Frontal cortex (tissue), 4 donors: ENCODE measurements around the gene DCUN1D3. TPM values are rescaled to one million over a fixed set of nuclear protein-coding genes. Genes with fewer than 3 reads are reported as not detected.
"Not testable (repeated sequence)": the region's sequence is repeated elsewhere in the genome, so short reads cannot be mapped to it uniquely, and the experiment has no call there.

Experiments used
- DNase-seq, 2 donors: peaks; one replicate each; pipeline ENCODE4 v3.0.0; 2012; ENCODE audit warnings: low spot score in 2 of 2
- FAIRE-seq: peaks from 2 replicates; lab custom pipeline; 2012; peaks lifted over from hg19 to GRCh38; lab: Jason Lieb, UNC
- total RNA-seq: library from RNA; depleted of rRNA; stranded (reverse); fragments of >200 nt; gene quantifications from one replicate; pipeline ENCODE4 v1.2.3, GENCODE V29; 2014
- donor health status: control.
- donor health status: control.
- donor health status: control.

DCUN1D3 gene, protein sequence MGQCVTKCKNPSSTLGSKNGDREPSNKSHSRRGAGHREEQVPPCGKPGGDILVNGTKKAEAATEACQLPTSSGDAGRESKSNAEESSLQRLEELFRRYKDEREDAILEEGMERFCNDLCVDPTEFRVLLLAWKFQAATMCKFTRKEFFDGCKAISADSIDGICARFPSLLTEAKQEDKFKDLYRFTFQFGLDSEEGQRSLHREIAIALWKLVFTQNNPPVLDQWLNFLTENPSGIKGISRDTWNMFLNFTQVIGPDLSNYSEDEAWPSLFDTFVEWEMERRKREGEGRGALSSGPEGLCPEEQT
- total RNA-seq = 18.8 TPM

DNA sequence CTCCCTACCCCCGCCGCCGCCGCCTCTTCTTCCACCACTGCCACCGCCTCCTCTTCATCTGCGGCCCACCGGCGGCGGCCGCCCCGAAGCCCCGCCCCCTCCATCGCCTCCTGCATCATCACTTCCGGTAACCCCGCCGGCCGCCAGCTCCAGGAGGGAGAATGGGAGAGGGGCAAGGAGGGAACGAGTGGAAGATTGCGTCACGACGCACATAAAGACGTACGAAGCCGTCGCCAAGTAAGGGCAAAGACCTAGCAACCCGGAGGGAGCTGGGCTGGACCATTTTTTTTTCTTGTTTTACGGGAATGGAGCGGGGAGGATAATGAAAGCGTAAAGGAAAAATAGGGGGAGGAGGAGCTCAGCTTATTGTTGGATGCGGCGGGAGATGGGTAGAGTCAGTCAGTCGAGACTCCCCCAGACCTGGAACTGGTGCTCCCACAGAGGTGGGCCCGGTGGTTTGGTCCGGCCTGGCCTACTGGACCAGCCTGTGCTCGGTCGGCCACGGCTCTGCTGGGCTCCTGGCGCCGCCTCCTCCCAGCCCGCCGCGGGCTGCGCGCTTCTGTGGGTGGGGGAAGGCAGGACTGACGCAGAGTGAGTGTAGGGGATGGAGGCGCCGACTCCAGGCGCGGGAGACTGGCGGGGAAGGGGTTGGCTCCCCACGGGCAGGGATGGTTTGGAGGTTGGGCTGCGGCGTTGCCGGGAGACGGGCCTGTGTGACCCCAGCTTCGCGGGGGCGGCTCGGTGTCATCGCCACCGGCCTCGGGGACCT, at the start of gene DCUN1D3, which contains the start of gene LYRM1:
DCUN1D3 (minus strand) TSS at position 60 of the 769 bp plus-strand sequence. CDS start 37,820 bp downstream, outside the sequence.
LYRM1 (plus strand) TSS at position 473 of the 769 bp plus-strand sequence. CDS start 14,785 bp downstream, outside the sequence.
- FAIRE-seq = no peak
- peak; percentile 93 to 95 for DNase-seq

DNA sequence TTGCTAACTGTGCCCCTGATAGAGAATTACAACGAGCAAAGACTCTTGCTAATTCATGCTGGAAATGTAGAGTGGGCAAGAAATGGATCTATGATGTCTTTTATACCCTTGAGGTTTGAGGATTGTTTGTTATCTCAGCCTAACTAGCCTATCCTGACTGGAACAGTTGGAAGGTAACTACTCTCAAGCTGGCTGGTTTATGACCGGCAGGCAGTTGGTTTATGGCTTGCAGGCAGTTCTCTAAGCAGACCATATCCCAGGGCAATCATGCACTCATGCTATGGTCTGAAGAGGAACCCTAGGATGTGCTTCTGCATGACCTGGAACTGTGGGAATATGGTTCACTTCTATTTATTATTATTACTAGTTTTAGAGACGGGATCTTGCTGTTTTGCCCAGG, 49.5 kb upstream of the DCUN1D3 start:
- FAIRE-seq (no peak), DNase-seq (no peak)

DNA sequence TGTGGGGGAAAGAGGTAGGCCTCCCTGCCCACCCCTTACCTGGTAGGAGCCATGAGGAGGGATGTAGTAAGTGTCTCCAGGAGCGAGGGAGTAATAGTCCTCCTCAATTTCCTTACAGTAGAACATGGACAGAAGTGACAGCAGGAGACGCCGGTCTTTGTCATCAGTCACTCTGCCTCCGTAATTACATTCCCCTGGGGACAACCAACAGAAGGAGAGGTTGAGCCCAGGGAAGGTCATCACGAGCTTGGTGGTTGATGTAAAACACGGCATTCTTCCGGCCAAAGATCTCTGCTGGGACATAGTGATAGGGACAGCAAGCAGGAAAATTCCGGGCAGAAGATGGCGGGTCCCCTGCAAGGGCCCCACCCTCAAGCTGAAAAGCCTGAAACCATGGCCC, 48.3 kb upstream of the DCUN1D3 start:
- FAIRE-seq = no peak
- DNase-seq = no peak

DNA sequence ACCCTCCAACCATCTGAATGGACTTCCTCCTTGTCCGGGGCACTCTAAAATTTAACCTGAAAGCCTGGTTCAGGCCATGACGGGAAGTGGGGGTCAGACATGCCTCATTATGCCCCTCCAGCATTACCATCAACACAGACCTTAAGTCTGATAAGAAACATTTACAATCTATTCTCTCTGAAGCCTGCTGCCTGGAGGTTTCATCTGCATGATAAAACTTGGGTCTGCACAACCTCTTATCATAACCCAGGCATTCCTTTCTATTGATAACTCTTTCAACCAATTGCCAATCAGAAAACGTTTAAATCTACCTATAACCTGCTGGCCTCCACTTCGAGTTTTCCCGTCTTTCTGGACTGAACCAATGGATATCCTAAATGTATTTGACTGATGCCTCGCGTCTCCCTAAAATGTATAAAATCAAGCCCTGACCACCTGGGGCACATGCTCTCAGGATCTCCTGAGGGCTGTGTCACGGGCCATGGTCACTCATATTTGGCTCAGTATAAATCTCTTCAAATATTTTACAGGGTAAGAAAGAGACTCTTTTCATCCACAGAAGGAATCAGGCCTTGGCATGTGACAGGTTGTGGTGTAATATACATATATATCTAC, 46.0 kb upstream of the DCUN1D3 start:
- DNase-seq (no peak), FAIRE-seq (no peak)

DNA sequence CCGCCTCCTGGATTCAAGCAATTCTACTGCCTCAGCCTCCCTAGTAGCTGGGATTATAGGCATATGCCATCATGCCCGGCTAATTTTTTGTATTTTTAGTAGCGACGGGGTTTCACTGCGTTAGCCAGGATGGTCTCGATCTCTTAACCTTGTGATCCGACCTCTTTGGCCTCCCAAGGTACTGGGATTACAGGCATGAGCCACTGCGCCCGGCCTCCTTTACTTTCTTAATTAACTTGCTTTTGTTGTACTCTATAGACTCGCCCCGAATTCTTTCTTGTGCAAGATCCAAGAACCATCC, 45.4 kb upstream of the DCUN1D3 start:
- DNase-seq, FAIRE-seq: not testable (repeated sequence)

DNA sequence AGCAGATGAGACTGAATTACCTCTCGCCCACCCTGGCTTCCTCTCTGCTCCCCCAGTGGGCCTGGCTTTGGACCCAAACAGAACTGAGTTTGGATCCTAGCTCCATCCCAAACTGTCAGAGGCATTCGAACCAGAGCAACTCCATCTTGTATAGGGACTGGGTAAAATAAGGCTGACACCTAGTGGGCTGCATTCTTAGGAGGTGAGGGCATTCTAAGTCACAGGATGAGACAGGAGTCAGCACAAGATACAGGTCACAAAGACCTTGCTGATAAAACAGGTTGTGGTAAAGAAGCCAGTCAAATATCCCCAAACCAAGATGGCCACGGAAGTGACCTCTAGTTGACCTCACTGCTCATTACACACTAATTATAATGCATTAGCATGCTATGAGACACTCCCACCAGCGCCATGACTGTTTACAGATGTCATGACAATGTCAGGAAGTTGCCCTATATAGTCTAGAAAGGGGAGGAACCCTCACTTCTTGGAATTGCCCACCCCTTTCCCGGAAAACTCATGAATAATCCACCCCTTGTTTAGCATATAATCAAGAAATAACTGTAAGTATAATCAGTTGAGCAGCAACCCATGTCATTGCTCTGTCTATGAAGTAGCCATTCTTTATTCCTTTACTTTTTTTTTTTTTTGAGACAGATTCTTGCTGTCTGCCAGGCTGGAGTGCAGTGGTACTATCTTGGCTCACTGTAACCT, 44.9 kb upstream of the DCUN1D3 start:
- no peak for FAIRE-seq

DNA sequence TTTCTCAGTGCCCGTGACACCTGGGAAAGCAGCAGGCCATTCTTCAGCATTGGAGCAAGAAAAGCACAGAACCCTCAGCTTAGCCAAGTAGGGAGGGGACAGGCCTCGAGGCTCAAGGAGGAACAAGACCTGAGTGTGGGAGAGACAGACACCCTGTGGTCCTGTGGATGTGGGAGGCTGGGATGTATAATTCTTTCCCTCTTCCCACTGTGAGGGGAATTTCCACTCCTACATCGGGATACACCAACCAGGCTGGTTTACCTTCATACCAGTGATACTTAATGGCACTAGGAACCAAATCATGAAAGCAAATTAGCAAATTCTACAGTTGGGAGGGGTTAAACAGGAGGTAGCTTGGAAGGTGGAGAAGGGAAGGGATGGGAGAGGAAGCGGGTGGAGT, 42.1 kb upstream of the DCUN1D3 start:
- DNase-seq (no peak), FAIRE-seq (no peak)

More for the DNA sequence above, 44.9 kb upstream of the DCUN1D3 start:
- no peak for DNase-seq

DNA sequence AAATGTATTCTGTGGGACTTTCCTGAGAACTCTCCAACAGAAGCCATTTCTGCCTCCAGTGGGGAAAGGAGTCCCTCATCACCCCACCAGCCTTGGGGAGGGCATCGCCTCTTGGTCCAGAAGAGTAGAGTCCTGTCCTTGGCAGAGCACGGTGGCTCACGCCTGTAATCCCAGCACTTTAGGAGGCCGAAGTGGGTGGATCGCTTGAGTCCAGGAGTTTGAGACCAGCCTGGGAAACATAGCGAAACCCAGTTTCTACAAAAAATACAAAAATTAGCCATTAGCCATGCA, 41.4 kb upstream of the DCUN1D3 start:
- no peak for FAIRE-seq
- DNase-seq = no peak

DNA sequence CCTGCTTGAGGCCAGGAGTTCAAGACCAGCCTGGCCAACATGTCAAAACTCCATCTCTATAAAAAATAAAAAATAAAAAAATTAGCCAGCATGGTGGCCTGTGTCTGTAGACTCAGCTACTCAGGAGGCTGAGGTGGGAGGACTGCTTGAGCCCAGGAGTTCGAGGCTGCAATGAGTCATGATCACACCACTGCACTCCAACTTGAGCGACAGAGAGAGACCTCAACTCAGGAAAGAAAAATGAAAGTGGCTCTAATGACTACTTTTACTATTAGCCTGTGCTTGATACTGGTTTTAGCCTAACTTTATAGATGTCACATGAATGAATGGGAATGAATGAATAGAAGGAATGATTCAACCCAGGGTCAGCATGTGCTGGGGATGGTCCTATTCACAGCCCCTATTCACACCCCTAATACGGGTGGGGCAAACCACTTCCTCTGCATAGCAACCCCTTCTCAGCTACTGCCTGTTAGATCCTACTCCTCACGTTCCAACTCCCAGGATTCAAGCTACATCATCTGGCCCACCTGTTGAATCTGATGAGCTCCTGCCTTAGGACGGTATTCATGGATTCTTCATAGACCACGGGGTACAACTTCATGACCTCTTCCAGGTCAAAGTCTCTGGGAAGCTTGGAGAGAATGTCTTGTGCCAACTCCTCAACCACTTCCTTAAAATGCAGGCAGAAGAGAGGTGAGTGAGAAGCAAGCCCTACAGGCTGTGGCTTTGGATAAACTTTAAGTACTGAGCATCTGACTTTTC, 40.9 kb upstream of the DCUN1D3 start:
- DNase-seq = no peak
- FAIRE-seq = no peak

DNA sequence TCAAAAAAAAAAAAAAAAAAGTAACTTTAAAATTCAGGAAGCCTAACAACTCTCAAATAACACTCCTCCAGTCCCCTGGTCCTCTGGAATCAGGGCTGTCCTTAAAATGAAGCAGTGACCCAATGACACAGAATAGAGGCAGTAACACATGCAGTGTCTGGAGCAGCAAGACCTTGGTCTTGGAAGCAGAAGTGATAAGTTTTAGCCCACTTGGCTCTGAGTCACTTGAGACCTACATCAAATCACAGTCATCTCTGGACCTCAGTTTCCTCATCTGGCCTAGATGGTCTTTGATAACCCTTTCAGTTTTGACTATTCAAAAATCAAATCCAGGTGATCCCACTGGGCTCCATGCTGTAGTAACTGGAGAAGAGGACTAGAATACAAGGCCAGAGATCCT, 39.5 kb upstream of the DCUN1D3 start:
- FAIRE-seq = no peak
- DNase-seq = no peak

DNA sequence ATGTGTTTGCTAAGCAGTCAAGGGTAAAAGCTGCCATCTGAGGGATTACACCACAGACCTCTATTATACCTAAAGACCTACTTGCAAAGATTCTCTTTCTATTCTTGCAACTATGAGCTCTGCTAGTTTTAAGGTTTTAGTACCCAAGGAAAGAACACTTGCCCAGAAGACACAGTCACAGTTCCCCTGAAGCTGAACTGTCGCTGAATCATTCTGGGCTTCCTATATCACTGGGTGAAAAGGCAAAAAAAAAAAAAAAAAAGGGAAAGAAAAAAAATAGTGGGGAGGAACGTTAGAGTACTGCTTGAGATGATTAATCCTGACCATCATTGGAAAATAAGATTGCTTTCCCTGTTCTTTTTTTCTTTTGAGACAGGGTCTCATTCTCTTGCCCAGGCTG, 38.3 kb upstream of the DCUN1D3 start:
- no peak for DNase-seq
- FAIRE-seq = no peak

DNA sequence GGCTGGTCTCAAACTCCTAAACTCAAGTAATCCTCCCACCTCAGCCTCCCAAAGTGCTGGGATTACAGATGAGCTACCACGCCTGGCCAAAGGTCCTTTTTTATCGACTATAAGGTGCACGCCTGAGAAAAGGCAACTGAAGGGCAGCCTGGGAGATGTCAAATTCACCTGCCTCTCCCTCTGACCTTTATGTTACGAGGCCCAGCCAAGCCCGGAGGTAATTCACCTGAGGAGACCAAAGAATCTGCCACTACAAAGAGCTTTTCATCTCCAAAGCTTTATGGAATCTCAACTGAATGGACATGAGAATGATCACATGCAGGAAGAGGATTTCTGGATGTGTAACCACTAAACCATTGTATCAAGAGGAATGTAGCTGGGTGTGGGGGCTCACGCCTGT, 37.6 kb upstream of the DCUN1D3 start:
- FAIRE-seq = no peak
- no peak for DNase-seq

DNA sequence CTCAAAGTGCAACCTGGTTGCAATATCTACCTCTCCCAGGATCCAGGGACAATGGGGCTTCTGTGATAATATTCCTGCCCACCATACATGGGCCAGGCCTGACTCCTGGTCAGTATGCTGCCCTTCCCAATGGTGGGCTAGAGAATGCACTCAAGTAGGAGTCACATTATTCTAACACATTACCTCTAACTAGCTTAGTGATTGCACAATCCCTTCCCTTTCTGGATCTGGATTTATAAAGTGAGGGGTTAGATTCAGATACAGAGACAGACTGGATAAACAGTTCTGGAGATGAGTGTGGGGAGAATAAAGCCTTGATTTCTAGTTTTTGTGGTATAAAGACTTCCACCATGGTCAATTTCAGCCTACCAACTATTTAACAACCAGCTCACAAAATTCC, 33.4 kb upstream of the DCUN1D3 start:
- no peak for DNase-seq
- no peak for FAIRE-seq

DNA sequence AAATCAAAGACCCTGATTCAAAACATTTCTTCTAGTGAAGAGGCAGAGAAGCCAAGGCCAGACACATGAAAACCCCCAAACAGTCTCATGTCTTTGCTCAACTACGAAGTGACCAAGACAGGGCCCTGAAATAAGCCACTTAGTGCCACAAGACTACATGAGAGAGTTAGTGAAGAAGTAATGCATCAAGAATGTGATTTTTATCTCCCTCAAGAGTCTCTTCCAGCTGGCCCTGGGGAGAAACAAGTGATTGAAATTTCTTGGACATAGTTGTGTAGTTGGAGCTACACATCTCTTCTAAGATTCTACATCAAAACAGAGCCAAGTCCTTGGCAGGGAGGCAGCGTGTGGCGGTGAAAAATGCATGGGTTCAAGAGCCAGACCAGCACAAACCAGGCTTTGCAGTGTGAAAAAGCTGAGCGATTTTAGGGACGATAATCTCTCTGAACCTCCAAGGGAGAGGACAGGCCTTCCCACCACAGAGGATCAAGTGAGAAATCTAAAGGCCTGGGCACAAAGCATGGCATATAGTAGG, 31.0 kb upstream of the DCUN1D3 start:
- DNase-seq (no peak), FAIRE-seq (no peak)

DNA sequence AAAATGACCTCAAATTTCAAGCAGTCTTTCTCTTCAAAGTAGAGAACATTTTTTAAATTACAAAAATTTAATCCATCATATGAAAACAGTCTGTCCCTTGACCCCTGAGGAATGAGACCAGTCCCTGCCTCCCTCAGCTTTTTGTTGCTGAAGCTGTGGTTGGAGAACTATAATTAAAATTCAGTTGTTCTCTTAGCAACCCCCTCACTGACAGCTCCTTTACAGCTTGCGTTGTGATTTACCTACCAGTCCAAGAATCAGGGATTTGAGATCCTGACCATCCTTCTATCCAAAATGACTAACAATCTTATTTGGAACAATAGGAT, 30.2 kb upstream of the DCUN1D3 start:
- DNase-seq (no peak), FAIRE-seq (no peak)

DNA sequence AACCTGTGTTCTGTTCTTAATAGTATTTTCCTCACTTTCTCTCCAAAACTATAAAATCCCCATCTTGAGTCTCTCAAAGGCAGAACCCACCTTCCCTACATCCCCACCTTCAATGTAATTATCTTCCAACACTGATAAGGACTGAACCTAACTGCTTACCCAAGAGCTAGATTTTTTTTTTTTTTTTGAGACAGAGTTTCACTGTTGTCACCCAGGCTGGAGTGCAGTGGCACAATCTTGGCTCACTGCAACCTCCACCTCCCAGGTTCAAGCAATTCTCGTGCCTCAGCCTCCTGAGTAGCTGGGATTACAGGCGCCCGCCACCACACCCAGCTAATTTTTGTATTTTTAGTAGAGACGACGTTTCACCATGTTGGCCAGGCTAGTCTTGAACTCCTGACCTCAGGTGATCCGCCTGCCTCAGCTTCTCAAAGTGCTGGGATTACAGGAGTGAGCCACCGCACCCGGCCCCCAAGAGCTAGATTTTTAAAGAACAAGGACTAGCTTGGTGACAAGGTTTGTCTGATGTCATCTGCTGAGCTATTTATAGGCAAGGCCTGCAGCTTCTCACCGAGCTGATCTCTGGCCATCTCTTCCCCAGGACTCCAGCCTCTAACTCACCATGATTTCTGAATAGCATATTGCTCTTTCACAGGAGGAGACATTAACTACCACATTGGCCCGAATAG, 29.7 kb upstream of the DCUN1D3 start:
- not testable (repeated sequence) for FAIRE-seq
- peak in 1 of 2 donors; percentile 27 for DNase-seq

DNA sequence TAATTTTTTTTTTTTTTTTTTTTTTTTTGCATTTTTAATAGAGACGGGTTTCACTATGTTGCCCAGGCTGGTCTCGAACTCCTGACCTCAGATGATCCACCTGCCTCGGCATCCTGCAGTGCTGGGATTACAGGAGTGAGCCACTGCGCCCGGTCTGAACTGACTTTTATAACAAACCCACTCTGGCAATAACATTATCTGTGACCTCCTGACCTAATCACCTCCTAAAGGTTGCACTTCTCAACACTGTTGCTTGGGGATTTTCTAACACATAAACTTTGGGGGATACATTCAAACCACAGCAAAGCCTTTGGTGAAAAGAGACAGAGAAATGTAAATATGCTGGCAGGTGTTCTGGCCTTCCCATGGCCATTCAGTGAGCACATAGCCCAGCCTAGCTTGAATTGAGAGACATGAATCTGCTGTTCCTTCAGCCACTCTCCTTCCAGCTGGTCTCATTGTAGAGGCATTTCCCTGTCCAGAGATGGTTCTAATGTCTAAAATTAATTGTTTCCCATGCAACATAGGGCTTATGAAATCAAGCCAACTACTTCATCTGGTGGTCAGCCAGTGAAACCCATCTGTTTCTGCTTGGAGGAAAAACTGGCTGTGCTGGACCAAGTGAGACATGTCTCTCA, 28.7 kb upstream of the DCUN1D3 start:
- FAIRE-seq (no peak), DNase-seq (no peak)

DNA sequence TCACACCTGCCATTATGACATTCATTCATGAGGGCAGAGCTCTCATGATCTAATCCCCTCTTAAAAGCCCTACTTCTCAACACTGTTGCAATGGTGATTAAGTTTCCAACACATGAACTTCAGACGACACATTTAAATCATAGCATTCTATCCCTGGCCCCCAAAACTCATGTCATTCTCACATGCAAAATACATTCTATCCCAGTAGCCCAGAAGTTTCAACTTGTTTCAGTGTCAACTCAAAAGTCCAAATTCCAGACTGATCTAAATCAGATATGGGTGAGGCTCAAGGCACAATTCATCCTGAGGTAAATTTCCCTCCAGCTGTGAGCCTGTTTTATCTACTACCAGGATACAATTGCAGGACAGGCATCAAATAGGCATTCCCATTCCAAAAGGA, 25.6 kb upstream of the DCUN1D3 start:
- FAIRE-seq (no peak), DNase-seq (no peak)

DNA sequence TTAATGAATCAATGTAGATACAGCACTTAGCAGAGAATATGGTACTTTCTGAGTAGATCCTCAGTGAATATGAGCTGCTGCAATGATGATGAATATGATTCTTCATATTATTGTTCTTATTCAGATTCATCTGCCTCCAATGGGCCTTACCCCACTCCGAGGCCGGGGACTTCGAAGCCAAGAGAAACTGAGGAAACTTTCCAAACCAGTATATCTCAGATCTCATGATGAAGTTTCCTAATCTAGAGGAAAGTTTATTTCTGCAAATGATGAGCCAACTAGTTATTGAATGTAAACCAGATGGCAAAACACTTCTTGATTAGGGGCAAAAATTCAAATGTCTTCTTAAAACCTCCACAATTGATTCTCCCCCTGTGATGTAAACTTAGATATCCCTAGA, 23.7 kb upstream of the DCUN1D3 start:
- no peak for FAIRE-seq
- no peak for DNase-seq
